ENCODE data around the gene USP1. TPM values are rescaled to one million over a fixed set of nuclear protein-coding genes. Genes with fewer than 3 reads are reported as not detected.

USP1 gene
- total and polyA plus RNA-seq, 4 donors: 13.5 to 22.9 (median 17.9) TPM

- 90 to 91% methylated on average over 12 of the region's 12 CpGs for WGBS, 2 donors
- no peak for ATAC-seq (ENCODE audit: low FRiP score)
- no peaks in the 10 kb centered on the region for H3K27me3 ChIP-seq (ENCODE audit: control insufficient read depth in 1 of 2, insufficient read depth in 2 of 2, low read length in 1 of 2)
These were observed 2.2 kb upstream of the USP1 start for GRCh38 chr1:62434618-62435001.

GRCh38 chr1:62435231-62436038, 1.4 kb upstream of the USP1 start:
- ATAC-seq (ENCODE audit: low FRiP score) (peak; percentile 38), DNase-seq (no peak)
- peak overlapping the region; percentile 83 to 99 for H3K27ac ChIP-seq (ENCODE audit: low read depth in 1 of 2, low read length in 2 of 2)
- H3K9me3 ChIP-seq (ENCODE audit: control insufficient read depth, low read length): no peaks in the 10 kb centered on the region
- H3K36me3 ChIP-seq (ENCODE audit: control insufficient read depth in 1 of 2, insufficient read depth in 2 of 2, low read length in 1 of 2): no peaks in the 10 kb centered on the region
- intact Hi-C loops (cut with DNase I): no loop called here
- WGBS, 2 donors: 47 to 50% methylated on average over 31 of the region's 31 CpGs
- H3K4me3 ChIP-seq (ENCODE audit: low read length in 2 of 2): peak overlapping the region; percentile 72 to 96
- H3K4me1 ChIP-seq (ENCODE audit: control insufficient read depth in 1 of 2, insufficient read depth in 2 of 2, low read length in 2 of 2): no peaks in the 10 kb centered on the region
- no peaks in the 10 kb centered on the region for H3K27me3 ChIP-seq (ENCODE audit: control insufficient read depth in 1 of 2, insufficient read depth in 2 of 2, low read length in 1 of 2)

More at GRCh38 chr1:62434618-62435001, 2.2 kb upstream of the USP1 start:
- DNase-seq: no peak
- Histone ChIP-seq H3K9me3 (ENCODE audit: control insufficient read depth, low read length) (no peaks in the 10 kb centered on the region), H3K36me3 (ENCODE audit: control insufficient read depth in 1 of 2, insufficient read depth in 2 of 2, low read length in 1 of 2) (no peaks in the 10 kb centered on the region), H3K4me1 (ENCODE audit: control insufficient read depth in 1 of 2, insufficient read depth in 2 of 2, low read length in 2 of 2) (no peaks in the 10 kb centered on the region), H3K4me3 (ENCODE audit: low read length in 2 of 2) (no peak overlapping the region), H3K27ac (ENCODE audit: low read depth in 1 of 2, low read length in 2 of 2) (no peak overlapping the region)
- intact Hi-C loops (cut with DNase I): no loop called here

GRCh38 chr1:62436039-62436465, 797 bp upstream of the USP1 start:
- no peaks in the 10 kb centered on the region for H3K4me1 ChIP-seq (ENCODE audit: control insufficient read depth in 1 of 2, insufficient read depth in 2 of 2, low read length in 2 of 2)
- DNase-seq: peak; percentile 97 to 98
- WGBS, 2 donors: 0% methylated on average over 45 of the region's 45 CpGs
- H3K36me3 ChIP-seq (ENCODE audit: control insufficient read depth in 1 of 2, insufficient read depth in 2 of 2, low read length in 1 of 2): no peaks in the 10 kb centered on the region
- intact Hi-C loops (cut with DNase I): no loop called here
- no peaks in the 10 kb centered on the region for H3K27me3 ChIP-seq (ENCODE audit: control insufficient read depth in 1 of 2, insufficient read depth in 2 of 2, low read length in 1 of 2)
- no peaks in the 10 kb centered on the region for H3K9me3 ChIP-seq (ENCODE audit: control insufficient read depth, low read length)
- H3K4me3 ChIP-seq (ENCODE audit: low read length in 2 of 2): peak overlapping the region; percentile 72 to 96
- peak overlapping the region; percentile 83 to 99 for H3K27ac ChIP-seq (ENCODE audit: low read depth in 1 of 2, low read length in 2 of 2)
- peak; percentile 95 for ATAC-seq (ENCODE audit: low FRiP score)

- H3K27me3 ChIP-seq (ENCODE audit: control insufficient read depth in 1 of 2, insufficient read depth in 2 of 2, low read length in 1 of 2): no peaks in the 10 kb centered on the region
- ATAC-seq (ENCODE audit: low FRiP score): no peak
- DNase-seq: no peak
- WGBS, 2 donors: 0 to 1% methylated on average over 62 to 68 of the region's 68 CpGs
- H3K27ac ChIP-seq (ENCODE audit: low read depth in 1 of 2, low read length in 2 of 2): peak overlapping the region; percentile 12 to 72
- no peaks in the 10 kb centered on the region for H3K4me1 ChIP-seq (ENCODE audit: control insufficient read depth in 1 of 2, insufficient read depth in 2 of 2, low read length in 2 of 2)
- H3K4me3 ChIP-seq (ENCODE audit: low read length in 2 of 2): peak overlapping the region; percentile 62 to 90
- no peaks in the 10 kb centered on the region for H3K36me3 ChIP-seq (ENCODE audit: control insufficient read depth in 1 of 2, insufficient read depth in 2 of 2, low read length in 1 of 2)
- intact Hi-C loops (cut with DNase I): no loop called here
- H3K9me3 ChIP-seq (ENCODE audit: control insufficient read depth, low read length): no peaks in the 10 kb centered on the region
These were observed 558 bp downstream of the USP1 start for GRCh38 chr1:62437273-62437940.

- ATAC-seq (ENCODE audit: low FRiP score): no peak
- Histone ChIP-seq H3K4me1 (ENCODE audit: control insufficient read depth in 1 of 2, insufficient read depth in 2 of 2, low read length in 2 of 2) (no peaks in the 10 kb centered on the region), H3K9me3 (ENCODE audit: control insufficient read depth, low read length) (no peaks in the 10 kb centered on the region), H3K27me3 (ENCODE audit: control insufficient read depth in 1 of 2, insufficient read depth in 2 of 2, low read length in 1 of 2) (no peaks in the 10 kb centered on the region), H3K36me3 (ENCODE audit: control insufficient read depth in 1 of 2, insufficient read depth in 2 of 2, low read length in 1 of 2) (no peaks in the 10 kb centered on the region), H3K27ac (ENCODE audit: low read depth in 1 of 2, low read length in 2 of 2) (peak overlapping the region in 1 of 2 donors; percentile 32), H3K4me3 (ENCODE audit: low read length in 2 of 2) (peak overlapping the region; percentile 62 to 90)
- intact Hi-C loops (cut with DNase I): no loop called here
- WGBS, 2 donors: 2 to 3% methylated on average over 7 of the region's 7 CpGs
- DNase-seq: no peak
These were observed 1.3 kb downstream of the USP1 start for GRCh38 chr1:62438163-62438562.

GRCh38 chr1:62439652-62440371, 3.0 kb downstream of the USP1 start:
- WGBS, 2 donors: 69 to 71% methylated on average over 4 of the region's 4 CpGs
- no peaks in the 10 kb centered on the region for H3K36me3 ChIP-seq (ENCODE audit: control insufficient read depth in 1 of 2, insufficient read depth in 2 of 2, low read length in 1 of 2)
- H3K27ac ChIP-seq (ENCODE audit: low read depth in 1 of 2, low read length in 2 of 2): no peak overlapping the region
- no peaks in the 10 kb centered on the region for H3K4me1 ChIP-seq (ENCODE audit: control insufficient read depth in 1 of 2, insufficient read depth in 2 of 2, low read length in 2 of 2)
- no peaks in the 10 kb centered on the region for H3K9me3 ChIP-seq (ENCODE audit: control insufficient read depth, low read length)
- DNase-seq: no peak
- no peak for ATAC-seq (ENCODE audit: low FRiP score)
- H3K4me3 ChIP-seq (ENCODE audit: low read length in 2 of 2): no peak overlapping the region
- intact Hi-C loops (cut with DNase I): no loop called here
- no peaks in the 10 kb centered on the region for H3K27me3 ChIP-seq (ENCODE audit: control insufficient read depth in 1 of 2, insufficient read depth in 2 of 2, low read length in 1 of 2)

GRCh38 chr1:62444701-62445100, 7.9 kb downstream of the USP1 start:
- H3K27ac ChIP-seq (ENCODE audit: low read depth in 1 of 2, low read length in 2 of 2): no peak overlapping the region
- H3K4me1 ChIP-seq (ENCODE audit: control insufficient read depth in 1 of 2, insufficient read depth in 2 of 2, low read length in 2 of 2): no peaks in the 10 kb centered on the region
- WGBS, 2 donors: 84 to 89% methylated on average over 1 of the region's 1 CpG
- no peaks in the 10 kb centered on the region for H3K36me3 ChIP-seq (ENCODE audit: control insufficient read depth in 1 of 2, insufficient read depth in 2 of 2, low read length in 1 of 2)
- no peak overlapping the region for H3K4me3 ChIP-seq (ENCODE audit: low read length in 2 of 2)
- H3K9me3 ChIP-seq (ENCODE audit: control insufficient read depth, low read length): no peaks in the 10 kb centered on the region
- DNase-seq (no peak), ATAC-seq (ENCODE audit: low FRiP score) (no peak)
- H3K27me3 ChIP-seq (ENCODE audit: control insufficient read depth in 1 of 2, insufficient read depth in 2 of 2, low read length in 1 of 2): no peaks in the 10 kb centered on the region
- intact Hi-C loops (cut with DNase I): no loop called here

GRCh38 chr1:62448221-62448933, 11.5 kb downstream of the USP1 start:
- H3K36me3 ChIP-seq (ENCODE audit: control insufficient read depth in 1 of 2, insufficient read depth in 2 of 2, low read length in 1 of 2): no peaks in the 10 kb centered on the region

More at GRCh38 chr1:62448221-62448933, 11.5 kb downstream of the USP1 start:
- Histone ChIP-seq H3K4me1 (ENCODE audit: control insufficient read depth in 1 of 2, insufficient read depth in 2 of 2, low read length in 2 of 2) (no peaks in the 10 kb centered on the region), H3K9me3 (ENCODE audit: control insufficient read depth, low read length) (no peaks in the 10 kb centered on the region), H3K4me3 (ENCODE audit: low read length in 2 of 2) (no peak overlapping the region), H3K27ac (ENCODE audit: low read depth in 1 of 2, low read length in 2 of 2) (no peak overlapping the region), H3K27me3 (ENCODE audit: control insufficient read depth in 1 of 2, insufficient read depth in 2 of 2, low read length in 1 of 2) (no peaks in the 10 kb centered on the region)
- ATAC-seq (ENCODE audit: low FRiP score): no peak
- intact Hi-C loops (cut with DNase I): no loop called here
- WGBS, 2 donors: 89 to 92% methylated on average over 3 of the region's 3 CpGs
- DNase-seq: no peak

All from aorta (tissue), 5 donors.